H9 (cell line): ENCODE results near the gene KCTD12. TPM values are rescaled to one million over a fixed set of nuclear protein-coding genes. Genes with fewer than 3 reads are reported as not detected.

Experiments
- DNase-seq: peaks from one replicate; pipeline ENCODE4 v3.0.0-alpha.2; 2017
- H2AFZ ChIP-seq: one replicate; pipeline ENCODE4 v1.6.1; 2013; ENCODE audit warnings: mild to moderate bottlenecking, low read length, control low read depth, moderate library complexity
- H2AK5ac ChIP-seq: 2 replicates; pipeline ENCODE4 v1.6.1; 2013; ENCODE audit warnings: low read length, control low read depth, mixed read lengths; ENCODE audit not compliant: insufficient read length
- H2BK120ac ChIP-seq: one replicate; pipeline ENCODE4 v1.6.1; 2013; ENCODE audit warnings: low read depth, mild to moderate bottlenecking, low read length, control low read depth, inconsistent platforms; ENCODE audit not compliant: poor library complexity, severe bottlenecking
- H2BK12ac ChIP-seq: 2 replicates; pipeline ENCODE4 v1.6.1; 2013; ENCODE audit warnings: low read length, control low read depth, mixed read lengths, low read depth; ENCODE audit not compliant: insufficient read length
- H2BK15ac ChIP-seq: 2 replicates; pipeline ENCODE4 v1.6.1; 2013; ENCODE audit warnings: low read depth, low read length, control low read depth
- H2BK20ac ChIP-seq: one replicate; pipeline ENCODE4 v1.6.1; 2013; ENCODE audit warnings: low read depth, mild to moderate bottlenecking, low read length, control low read depth, inconsistent platforms; ENCODE audit not compliant: poor library complexity, severe bottlenecking
- H2BK5ac ChIP-seq: 2 replicates; pipeline ENCODE4 v1.6.1; 2013; ENCODE audit warnings: low read length, control low read depth, mixed read lengths; ENCODE audit not compliant: insufficient read length
- H3K14ac ChIP-seq: 2 replicates; pipeline ENCODE4 v1.6.1; 2013; ENCODE audit warnings: low read length, control low read depth; ENCODE audit not compliant: insufficient read depth
- H3K18ac ChIP-seq: 2 replicates; pipeline ENCODE4 v1.6.1; 2013; ENCODE audit warnings: low read depth, mild to moderate bottlenecking, mixed read lengths, low read length, control low read depth; ENCODE audit not compliant: insufficient read length
- H3K23ac ChIP-seq: 2 replicates; pipeline ENCODE4 v1.6.1; 2013; ENCODE audit warnings: low read length, control low read depth, mixed read lengths, low read depth; ENCODE audit not compliant: insufficient read length
- H3K23me2 ChIP-seq: 2 replicates; pipeline ENCODE4 v1.6.1; 2013; ENCODE audit warnings: low read depth, mild to moderate bottlenecking, mixed read lengths, low read length, control low read depth; ENCODE audit not compliant: insufficient read length, poor library complexity, severe bottlenecking
- H3K27ac ChIP-seq: 2 replicates; pipeline ENCODE4 v1.5.1; 2013; ENCODE audit warnings: low read length, control low read depth, mixed read lengths, low read depth; ENCODE audit not compliant: insufficient read length
- H3K27me3 ChIP-seq: 2 replicates; pipeline ENCODE4 v1.6.1; 2013; ENCODE audit warnings: low read length, control low read depth, inconsistent platforms; ENCODE audit not compliant: insufficient read depth
- H3K4ac ChIP-seq: 2 replicates; pipeline ENCODE4 v1.6.1; 2013; ENCODE audit warnings: low read depth, mild to moderate bottlenecking, control low read depth, inconsistent platforms, low read length, moderate library complexity
- H3K4me1 ChIP-seq: 2 replicates; pipeline ENCODE4 v1.6.1; 2013; ENCODE audit warnings: low read length, control low read depth, inconsistent platforms; ENCODE audit not compliant: insufficient read depth
- H3K4me2 ChIP-seq: 2 replicates; pipeline ENCODE4 v1.6.1; 2013; ENCODE audit warnings: low read length, control low read depth, mixed read lengths; ENCODE audit not compliant: insufficient read length, insufficient read depth
- H3K56ac ChIP-seq: 2 replicates; pipeline ENCODE4 v1.6.1; 2013; ENCODE audit warnings: low read depth, mild to moderate bottlenecking, mixed read lengths, low read length, control low read depth; ENCODE audit not compliant: insufficient read length
- H3K79me1 ChIP-seq: 2 replicates; pipeline ENCODE4 v1.6.1; 2013; ENCODE audit warnings: low read depth, mild to moderate bottlenecking, moderate library complexity, low read length, control low read depth, inconsistent platforms; ENCODE audit not compliant: insufficient read depth, poor library complexity, severe bottlenecking
- H3K79me2 ChIP-seq: 2 replicates; pipeline ENCODE4 v1.6.1; 2013; ENCODE audit warnings: low read length, control low read depth, inconsistent platforms; ENCODE audit not compliant: insufficient read depth
- H3K9ac ChIP-seq: 2 replicates; pipeline ENCODE4 v1.6.1; 2013; ENCODE audit warnings: low read length, control low read depth, mixed read lengths; ENCODE audit not compliant: insufficient read length; ENCODE audit errors: extremely low read depth
- H3K9me3 ChIP-seq: one replicate; pipeline ENCODE4 v1.6.1; 2013; ENCODE audit warnings: low read depth, low read length, inconsistent platforms; ENCODE audit not compliant: control insufficient read depth
- H3T11ph ChIP-seq: one replicate; pipeline ENCODE4 v1.6.1; 2013; ENCODE audit warnings: mild to moderate bottlenecking, low read length, control low read depth, inconsistent platforms
- H4K20me1 ChIP-seq: one replicate; pipeline ENCODE4 v1.6.1; 2013; ENCODE audit not compliant: control insufficient read depth, insufficient read length, insufficient read depth
- H4K5ac ChIP-seq: 2 replicates; pipeline ENCODE4 v1.6.1; 2013; ENCODE audit warnings: low read depth, mild to moderate bottlenecking, mixed read lengths, low read length, control low read depth; ENCODE audit not compliant: insufficient read length
- H4K8ac ChIP-seq: replicated peaks from 2 replicates; pipeline ENCODE4 v1.6.1; 2013; ENCODE audit warnings: low read length, control low read depth, mixed read lengths, low read depth; ENCODE audit not compliant: insufficient read length
- H4K91ac ChIP-seq: 2 replicates; pipeline ENCODE4 v1.6.1; 2013; ENCODE audit warnings: low read depth, mild to moderate bottlenecking, moderate library complexity, mixed read lengths, low read length, control low read depth; ENCODE audit not compliant: insufficient read length
- H3K27ac Mint-ChIP-seq, 3 experiments: 2 replicates in 2 of 3; 3 replicates in 1 of 3; pipeline ENCODE4 v1.8.0; 2020 to 2021; ENCODE audit warnings: mixed read lengths in 3 of 3, mild to moderate bottlenecking in 1 of 3, moderate library complexity in 1 of 3
- H3K27me3 Mint-ChIP-seq: 2 replicates; pipeline ENCODE4 v1.8.0; 2021; ENCODE audit warnings: low read depth, mild to moderate bottlenecking, moderate library complexity, mixed read lengths
- H3K36me3 Mint-ChIP-seq, 3 experiments: 2 replicates in 2 of 3; 3 replicates in 1 of 3; pipeline ENCODE4 v1.8.0; 2020 to 2021; ENCODE audit warnings: low read depth in 3 of 3, mixed read lengths in 3 of 3; ENCODE audit not compliant: insufficient read depth in 1 of 3
- H3K4me1 Mint-ChIP-seq, 2 experiments: 2 replicates each; pipeline ENCODE4 v1.8.0; 2020; ENCODE audit warnings: mixed read lengths in 2 of 2
- H3K4me3 Mint-ChIP-seq, 2 experiments: 2 replicates in 1 of 2; 3 replicates in 1 of 2; pipeline ENCODE4 v1.8.0; 2020 to 2021; ENCODE audit warnings: mild to moderate bottlenecking in 2 of 2, mixed read lengths in 2 of 2, moderate library complexity in 1 of 2
- H3K9me3 Mint-ChIP-seq, 2 experiments: 2 replicates in 1 of 2; 3 replicates in 1 of 2; pipeline ENCODE4 v1.8.0; 2020; ENCODE audit warnings: mild to moderate bottlenecking in 2 of 2, mixed read lengths in 2 of 2, moderate library complexity in 1 of 2
- total RNA-seq: library from RNA; stranded (reverse); gene quantifications from 2 replicates; pipeline ENCODE4 v1.2.1, GENCODE V29; 2021
- TF ChIP-seq, protein P1 (sequence below): fragments of 200-600 bp; sonication (generic); conservative IDR thresholded peaks from 3 replicates; pipeline ENCODE4 v1.8.0; 2021; ENCODE audit warnings: antibody characterized with exemption, mild to moderate bottlenecking

The KCTD12 gene
- total RNA-seq, 1 experiment from 2014 or later = 3.4 TPM

DNA sequence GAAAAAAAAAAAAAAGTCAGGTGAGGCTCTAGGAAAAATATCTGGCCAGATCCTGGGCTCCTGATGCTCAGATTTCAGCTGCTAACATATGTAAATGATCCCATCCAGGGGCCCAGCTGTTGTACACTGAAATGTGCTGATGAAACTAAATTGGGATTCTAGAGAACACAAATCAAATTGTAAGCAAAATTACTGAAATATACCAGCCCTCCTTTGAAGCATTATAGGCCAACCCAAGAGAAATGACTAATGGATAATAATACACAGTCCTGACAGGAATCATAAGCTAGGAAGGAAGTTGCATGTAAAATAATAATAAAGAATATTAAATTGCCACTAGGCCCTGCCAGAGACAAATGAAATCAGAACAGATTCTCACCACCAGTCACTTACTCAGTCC lies 17.8 kb downstream of the KCTD12 start:
- H2BK120ac ChIP-seq = no peak overlapping the region
- no peak overlapping the region for H2BK20ac ChIP-seq
- peaks cover 1% of the 10 kb centered on the region; the same call in 1 of the 2 replicates for H3K27me3 Mint-ChIP-seq
- H3K27ac ChIP-seq = no peak overlapping the region
- H2AK5ac ChIP-seq = no peak overlapping the region
- H3K79me1 ChIP-seq = no peaks in the 10 kb centered on the region
- no peaks in the 10 kb centered on the region for H3K4me1 ChIP-seq
- H3K9me3 Mint-ChIP-seq = no peaks in the 10 kb centered on the region
- H3K27me3 ChIP-seq = no peaks in the 10 kb centered on the region
- no peaks in the 10 kb centered on the region for H3K36me3 Mint-ChIP-seq
- H3K4me1 Mint-ChIP-seq = peaks cover 0 to 2% of the 10 kb centered on the region in 2 experiments; a peak in 1 of 4 replicates
- H4K5ac ChIP-seq = no peak overlapping the region
- TF ChIP-seq, protein P1, sequence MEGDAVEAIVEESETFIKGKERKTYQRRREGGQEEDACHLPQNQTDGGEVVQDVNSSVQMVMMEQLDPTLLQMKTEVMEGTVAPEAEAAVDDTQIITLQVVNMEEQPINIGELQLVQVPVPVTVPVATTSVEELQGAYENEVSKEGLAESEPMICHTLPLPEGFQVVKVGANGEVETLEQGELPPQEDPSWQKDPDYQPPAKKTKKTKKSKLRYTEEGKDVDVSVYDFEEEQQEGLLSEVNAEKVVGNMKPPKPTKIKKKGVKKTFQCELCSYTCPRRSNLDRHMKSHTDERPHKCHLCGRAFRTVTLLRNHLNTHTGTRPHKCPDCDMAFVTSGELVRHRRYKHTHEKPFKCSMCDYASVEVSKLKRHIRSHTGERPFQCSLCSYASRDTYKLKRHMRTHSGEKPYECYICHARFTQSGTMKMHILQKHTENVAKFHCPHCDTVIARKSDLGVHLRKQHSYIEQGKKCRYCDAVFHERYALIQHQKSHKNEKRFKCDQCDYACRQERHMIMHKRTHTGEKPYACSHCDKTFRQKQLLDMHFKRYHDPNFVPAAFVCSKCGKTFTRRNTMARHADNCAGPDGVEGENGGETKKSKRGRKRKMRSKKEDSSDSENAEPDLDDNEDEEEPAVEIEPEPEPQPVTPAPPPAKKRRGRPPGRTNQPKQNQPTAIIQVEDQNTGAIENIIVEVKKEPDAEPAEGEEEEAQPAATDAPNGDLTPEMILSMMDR = no peak
- no peaks in the 10 kb centered on the region for H4K20me1 ChIP-seq
- no peak overlapping the region for H3T11ph ChIP-seq
- no peak overlapping the region for H3K4ac ChIP-seq
- no peaks in the 10 kb centered on the region for H3K79me2 ChIP-seq
- H2BK5ac ChIP-seq = no peak overlapping the region
- no peak overlapping the region for H2AFZ ChIP-seq
- no peak overlapping the region for H3K4me2 ChIP-seq
- no peak overlapping the region for H2BK15ac ChIP-seq
- DNase-seq = no peak
- no peak overlapping the region for H2BK12ac ChIP-seq
- no peak overlapping the region for H3K14ac ChIP-seq
- no peak overlapping the region for H3K9ac ChIP-seq
- no peak overlapping the region for H4K91ac ChIP-seq
- H3K18ac ChIP-seq = no peak overlapping the region
- H3K23me2 ChIP-seq = no peaks in the 10 kb centered on the region
- H3K27ac Mint-ChIP-seq = no peak overlapping the region
- H3K23ac ChIP-seq = no peak overlapping the region
- H3K56ac ChIP-seq = no peak overlapping the region
- no peaks in the 10 kb centered on the region for H3K9me3 ChIP-seq
- H4K8ac ChIP-seq = no peak overlapping the region
- H3K4me3 Mint-ChIP-seq = no peak overlapping the region
